Measurements from ENCODE around the gene IL2RA. TPM values are rescaled to one million over a fixed set of nuclear protein-coding genes. Genes with fewer than 3 reads are reported as not detected.

IL2RA gene
- total and polyA plus RNA-seq, 12 donors, result 0.19 to 9.1 (median 0.82) TPM

GRCh38 chr10:6035101-6035834, 26.9 kb downstream of the IL2RA start:
- Histone ChIP-seq H3K27me3 (peaks cover 0 to 7% (median 0%) of the 10 kb centered on the region in 7 donors), H3K4me1 (peaks cover 0 to 18% (median 0%) of the 10 kb centered on the region in 9 donors), H3K9me3 (peaks cover 0 to 19% (median 8%) of the 10 kb centered on the region in 11 donors), H3K27ac (peak overlapping the region in 2 of 10 donors; percentile 2 to 58), H3K4me3 (no peak overlapping the region), H3K36me3 (no peaks in the 10 kb centered on the region)
- TF ChIP-seq, protein P1, sequence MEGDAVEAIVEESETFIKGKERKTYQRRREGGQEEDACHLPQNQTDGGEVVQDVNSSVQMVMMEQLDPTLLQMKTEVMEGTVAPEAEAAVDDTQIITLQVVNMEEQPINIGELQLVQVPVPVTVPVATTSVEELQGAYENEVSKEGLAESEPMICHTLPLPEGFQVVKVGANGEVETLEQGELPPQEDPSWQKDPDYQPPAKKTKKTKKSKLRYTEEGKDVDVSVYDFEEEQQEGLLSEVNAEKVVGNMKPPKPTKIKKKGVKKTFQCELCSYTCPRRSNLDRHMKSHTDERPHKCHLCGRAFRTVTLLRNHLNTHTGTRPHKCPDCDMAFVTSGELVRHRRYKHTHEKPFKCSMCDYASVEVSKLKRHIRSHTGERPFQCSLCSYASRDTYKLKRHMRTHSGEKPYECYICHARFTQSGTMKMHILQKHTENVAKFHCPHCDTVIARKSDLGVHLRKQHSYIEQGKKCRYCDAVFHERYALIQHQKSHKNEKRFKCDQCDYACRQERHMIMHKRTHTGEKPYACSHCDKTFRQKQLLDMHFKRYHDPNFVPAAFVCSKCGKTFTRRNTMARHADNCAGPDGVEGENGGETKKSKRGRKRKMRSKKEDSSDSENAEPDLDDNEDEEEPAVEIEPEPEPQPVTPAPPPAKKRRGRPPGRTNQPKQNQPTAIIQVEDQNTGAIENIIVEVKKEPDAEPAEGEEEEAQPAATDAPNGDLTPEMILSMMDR (IDR thresholded peaks at IDR 0.05), result no peak
- intact Hi-C loops (cut with DNase I), result no loop called here
- DNase-seq (peak in 1 of 2 donors; percentile 3), ATAC-seq (no peak)
- 89 to 93% methylated on average over 13 of the region's 13 CpGs for WGBS, 2 donors

GRCh38 chr10:6034371-6034770, 27.8 kb downstream of the IL2RA start:
- DNase-seq (no peak), ATAC-seq (peak in 1 of 8 donors; percentile 20)
- peak overlapping the region in 4 of 10 donors; percentile 2 to 58 (median 34) for H3K27ac ChIP-seq
- TF ChIP-seq, protein P1 (IDR thresholded peaks at IDR 0.05), result no peak
- H3K36me3 ChIP-seq, result no peaks in the 10 kb centered on the region
- intact Hi-C loops (cut with DNase I), result no loop called here
- WGBS, 2 donors, result 72% methylated on average over 1 of the region's 1 CpG
- no peak overlapping the region for H3K4me3 ChIP-seq
- H3K27me3 ChIP-seq, result peaks cover 0 to 7% (median 0%) of the 10 kb centered on the region in 7 donors
- peaks cover 0 to 22% (median 9%) of the 10 kb centered on the region in 11 donors for H3K9me3 ChIP-seq
- H3K4me1 ChIP-seq, result peaks cover 0 to 18% (median 0%) of the 10 kb centered on the region in 9 donors

GRCh38 chr10:6033954-6034353, 28.2 kb downstream of the IL2RA start:
- 33 to 49% methylated on average over 3 of the region's 3 CpGs for WGBS, 2 donors
- Histone ChIP-seq H3K27ac (peak overlapping the region in 3 of 10 donors; percentile 34 to 58 (median 34)), H3K27me3 (peaks cover 0 to 7% (median 0%) of the 10 kb centered on the region in 7 donors), H3K4me3 (no peak overlapping the region), H3K9me3 (peaks cover 0 to 20% (median 9%) of the 10 kb centered on the region in 11 donors), H3K36me3 (no peaks in the 10 kb centered on the region), H3K4me1 (peaks cover 0 to 18% (median 0%) of the 10 kb centered on the region in 9 donors)
- ATAC-seq, result peak in 7 of 8 donors; percentile 52 to 75 (median 72)
- TF ChIP-seq, protein P1 (IDR thresholded peaks at IDR 0.05), result no peak
- intact Hi-C loops (cut with DNase I), result no loop called here
- peak in 1 of 2 donors; percentile 22 for DNase-seq

DNA sequence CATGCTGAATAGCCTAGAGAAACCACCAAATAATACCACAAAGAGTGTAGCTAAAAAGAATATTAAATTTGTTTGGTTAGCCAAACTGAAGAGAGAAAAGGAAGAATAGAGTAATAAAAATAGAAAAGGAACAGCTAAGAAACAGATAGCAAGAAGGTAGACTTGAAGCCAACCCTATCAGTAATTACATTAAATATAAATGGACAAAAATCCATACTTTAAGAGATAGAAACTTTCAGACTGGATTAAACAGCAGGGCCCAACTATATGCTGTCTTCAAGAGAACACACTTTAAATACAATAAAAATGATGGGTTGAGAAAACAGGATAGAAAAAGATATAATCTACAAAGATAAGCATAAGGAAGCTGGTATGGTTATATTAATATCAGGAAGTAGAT, 31.2 kb downstream of the IL2RA start:
- no peak overlapping the region for H3K27ac ChIP-seq
- ATAC-seq (no peak), DNase-seq (no peak)
- peaks cover 0 to 2% (median 0%) of the 10 kb centered on the region in 7 donors for H3K27me3 ChIP-seq
- H3K9me3 ChIP-seq, result peaks cover 0 to 20% (median 9%) of the 10 kb centered on the region in 11 donors
- H3K4me3 ChIP-seq, result no peak overlapping the region
- TF ChIP-seq, protein P1 (IDR thresholded peaks at IDR 0.05), result no peak
- H3K36me3 ChIP-seq, result no peaks in the 10 kb centered on the region
- H3K4me1 ChIP-seq, result peaks cover 0 to 18% (median 0%) of the 10 kb centered on the region in 9 donors
- intact Hi-C loops (cut with DNase I), result no loop called here
